MM.1S (cell line): ENCODE data around the gene PKMYT1.

Experiments
- EZH2 ChIP-seq: fragments of 300-600 bp; sonication (generic); optimal IDR thresholded peaks from 2 replicates; pipeline ENCODE3; 2017; ENCODE audit warnings: low read depth, mild to moderate bottlenecking, antibody characterized with exemption, low read length, mixed read lengths
- TF ChIP-seq, protein P1 (sequence below): fragments of 300-600 bp; sonication (generic); IDR thresholded peaks from 2 replicates; pipeline ENCODE4 v1.5.1; 2016; ENCODE audit warnings: antibody characterized with exemption, low read length, mixed read lengths

DNA sequence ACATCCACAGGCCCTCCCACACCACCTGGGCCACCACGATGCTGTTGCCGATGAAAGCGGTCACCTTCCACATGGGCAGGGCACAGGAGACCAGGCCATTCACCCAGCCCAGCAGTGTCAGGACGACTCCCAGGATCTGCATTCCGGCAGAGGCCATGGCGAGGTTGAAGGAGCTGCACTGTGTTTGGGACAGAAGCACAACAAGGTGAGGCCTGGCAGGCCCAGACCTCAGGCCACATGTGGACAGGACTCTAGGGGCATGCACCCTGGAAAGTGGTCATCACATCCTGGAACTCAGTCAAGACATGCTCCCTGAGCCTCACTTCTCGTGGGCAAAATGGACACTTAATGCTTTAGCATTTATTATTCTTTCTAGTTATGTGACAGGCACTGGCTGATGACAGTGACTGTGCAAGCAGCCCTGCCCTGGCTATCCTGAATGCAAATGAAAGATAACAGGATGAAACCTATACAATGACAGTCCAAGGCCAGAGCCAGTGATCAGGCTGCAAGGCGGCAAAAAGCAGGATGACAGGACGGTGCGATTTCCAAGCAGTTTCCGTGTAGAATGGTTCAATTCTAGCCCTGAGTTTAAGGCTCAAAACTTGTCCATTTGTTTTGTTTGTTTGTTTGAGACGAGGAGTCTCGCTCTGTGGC, 35.7 kb upstream of the PKMYT1 start:
- TF ChIP-seq, protein P1, sequence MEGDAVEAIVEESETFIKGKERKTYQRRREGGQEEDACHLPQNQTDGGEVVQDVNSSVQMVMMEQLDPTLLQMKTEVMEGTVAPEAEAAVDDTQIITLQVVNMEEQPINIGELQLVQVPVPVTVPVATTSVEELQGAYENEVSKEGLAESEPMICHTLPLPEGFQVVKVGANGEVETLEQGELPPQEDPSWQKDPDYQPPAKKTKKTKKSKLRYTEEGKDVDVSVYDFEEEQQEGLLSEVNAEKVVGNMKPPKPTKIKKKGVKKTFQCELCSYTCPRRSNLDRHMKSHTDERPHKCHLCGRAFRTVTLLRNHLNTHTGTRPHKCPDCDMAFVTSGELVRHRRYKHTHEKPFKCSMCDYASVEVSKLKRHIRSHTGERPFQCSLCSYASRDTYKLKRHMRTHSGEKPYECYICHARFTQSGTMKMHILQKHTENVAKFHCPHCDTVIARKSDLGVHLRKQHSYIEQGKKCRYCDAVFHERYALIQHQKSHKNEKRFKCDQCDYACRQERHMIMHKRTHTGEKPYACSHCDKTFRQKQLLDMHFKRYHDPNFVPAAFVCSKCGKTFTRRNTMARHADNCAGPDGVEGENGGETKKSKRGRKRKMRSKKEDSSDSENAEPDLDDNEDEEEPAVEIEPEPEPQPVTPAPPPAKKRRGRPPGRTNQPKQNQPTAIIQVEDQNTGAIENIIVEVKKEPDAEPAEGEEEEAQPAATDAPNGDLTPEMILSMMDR = no peak
- TF ChIP-seq EZH2 = no peak
